ENCODE results near the gene TACC2.
A peak's percentile ranks its signal among the peaks of the same experiment; 100 is the strongest.
"Not testable (repeated sequence)": the region's sequence is repeated elsewhere in the genome, so short reads cannot be mapped to it uniquely, and the experiment has no call there.

TACC2 gene

DNA sequence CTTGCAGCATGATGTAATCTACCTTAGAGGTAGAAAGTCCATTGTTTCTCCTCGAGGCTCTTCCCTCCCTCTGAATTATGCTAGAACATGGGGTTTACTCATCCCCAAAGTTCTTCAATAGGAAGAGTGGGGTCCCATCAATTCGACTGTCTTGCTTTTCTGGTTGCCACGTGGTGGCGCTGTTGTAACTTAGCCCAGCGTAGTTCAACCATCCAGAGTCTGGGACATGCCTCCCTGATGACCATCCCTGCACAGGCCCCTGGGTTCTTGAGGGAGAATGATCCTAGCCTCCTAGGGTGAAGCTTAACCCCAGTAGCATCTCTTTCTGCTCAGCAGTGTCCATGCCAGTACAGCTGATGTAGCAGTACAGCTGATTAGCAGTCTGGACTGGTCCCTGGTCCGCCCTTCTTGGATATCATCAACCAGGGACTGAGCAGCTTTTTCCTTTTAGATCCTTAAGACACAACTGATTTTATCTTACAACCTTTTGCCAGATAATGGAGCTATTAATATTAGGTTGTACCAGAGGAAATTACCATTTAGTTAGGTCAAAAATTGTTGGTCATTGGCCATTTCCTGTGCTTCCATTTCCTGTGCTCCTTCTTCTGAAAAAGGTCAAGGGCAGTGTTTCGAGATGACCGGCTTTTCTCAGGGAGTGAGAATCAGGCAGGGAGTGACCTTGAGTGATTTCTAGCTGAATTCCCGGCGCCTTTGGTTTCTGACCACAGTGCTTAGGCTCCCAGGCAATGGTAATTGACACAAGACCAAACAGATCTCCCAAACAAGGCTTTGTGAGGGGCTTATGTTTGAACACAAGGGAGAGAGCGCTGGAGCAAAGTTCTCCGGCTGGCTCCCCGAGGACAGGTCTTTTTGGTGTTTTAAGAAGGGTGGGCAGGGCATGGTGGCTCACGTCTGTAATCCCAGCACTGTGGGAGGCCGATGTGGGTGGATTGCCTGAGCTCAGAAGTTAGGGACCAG lies 65.4 kb downstream of the TACC2 start:
- H3K9ac ChIP-seq (ENCODE audit: low read length) = no peak overlapping the region

DNA sequence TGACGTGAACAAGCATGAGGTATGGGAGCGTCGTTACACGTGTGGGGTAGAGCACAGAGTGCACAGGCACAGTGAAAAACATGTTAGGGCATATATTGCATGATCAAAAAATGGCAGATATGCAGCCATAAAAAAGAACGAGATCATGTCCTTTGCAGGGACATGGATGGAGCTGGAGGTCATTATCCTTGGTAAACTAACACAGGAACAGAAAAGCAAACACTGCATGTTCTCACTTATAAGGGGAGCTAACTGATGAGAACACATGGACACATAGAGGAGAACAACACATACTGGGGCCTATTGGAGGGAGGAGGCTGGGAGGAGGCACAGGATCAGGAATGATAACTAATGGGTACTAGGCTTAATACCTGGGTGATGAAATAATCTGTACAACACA lies 66.3 kb downstream of the TACC2 start:
- no peaks in the 10 kb centered on the region for H3K9me3 ChIP-seq (ENCODE audit: low read length)
- H3K4me3 ChIP-seq (ENCODE audit: low read depth in 1 of 2, low read length in 2 of 2) = no peak overlapping the region
- H3K27ac ChIP-seq (ENCODE audit: low read depth, low read length) = no peak overlapping the region
- no peaks in the 10 kb centered on the region for H3K36me3 ChIP-seq (ENCODE audit: insufficient read depth, low read length)
- no peak overlapping the region for H3K9ac ChIP-seq (ENCODE audit: low read length)
- H3K27me3 ChIP-seq (ENCODE audit: control insufficient read depth in 1 of 2, insufficient read depth in 2 of 2, low read length in 2 of 2) = no peaks in the 10 kb centered on the region
- peaks cover 11% of the 10 kb centered on the region for H3K4me1 ChIP-seq (ENCODE audit: insufficient read depth, low read length)

More for the DNA sequence above, 65.4 kb downstream of the TACC2 start:
- no peaks in the 10 kb centered on the region for H3K9me3 ChIP-seq (ENCODE audit: low read length)
- H3K4me3 ChIP-seq (ENCODE audit: low read depth in 1 of 2, low read length in 2 of 2) = no peak overlapping the region
- peaks cover 11% of the 10 kb centered on the region for H3K4me1 ChIP-seq (ENCODE audit: insufficient read depth, low read length)
- no peak overlapping the region for H3K27ac ChIP-seq (ENCODE audit: low read depth, low read length)
- no peaks in the 10 kb centered on the region for H3K27me3 ChIP-seq (ENCODE audit: control insufficient read depth in 1 of 2, insufficient read depth in 2 of 2, low read length in 2 of 2)
- no peaks in the 10 kb centered on the region for H3K36me3 ChIP-seq (ENCODE audit: insufficient read depth, low read length)

DNA sequence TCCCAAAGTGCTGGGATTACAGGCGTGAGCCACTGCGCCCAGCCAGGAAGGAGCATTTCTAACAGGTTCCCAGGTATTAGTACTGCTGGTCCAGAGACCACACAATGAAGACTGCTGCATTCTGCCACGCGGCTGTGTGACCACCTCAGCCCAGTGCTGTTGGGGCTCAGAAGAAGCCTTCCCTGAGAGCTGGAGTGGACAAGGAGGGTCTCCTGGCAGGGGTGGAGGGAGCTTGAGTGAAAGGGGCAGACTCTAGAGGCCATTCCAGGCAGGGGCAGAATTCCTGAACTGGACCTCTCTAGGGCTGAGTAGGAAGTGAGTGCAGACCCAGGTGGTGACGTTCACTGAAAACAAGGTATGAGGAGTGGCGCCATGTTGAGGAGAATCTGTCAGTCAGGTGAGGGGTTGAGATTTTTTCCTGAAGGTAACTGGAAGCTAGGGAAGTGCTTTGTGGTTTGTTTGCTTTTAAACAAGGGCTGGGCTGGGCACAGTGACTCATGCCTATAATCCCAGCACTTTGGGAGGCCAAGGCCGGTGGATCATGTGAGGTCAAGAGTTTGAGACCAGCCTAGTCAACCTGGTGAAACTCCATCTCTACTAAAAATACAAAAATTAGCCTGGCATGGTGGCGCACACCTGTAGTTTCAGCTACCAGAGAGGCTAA lies 67.6 kb downstream of the TACC2 start:
- no peak overlapping the region for H3K4me3 ChIP-seq (ENCODE audit: low read depth in 1 of 2, low read length in 2 of 2)
- no peaks in the 10 kb centered on the region for H3K27me3 ChIP-seq (ENCODE audit: control insufficient read depth in 1 of 2, insufficient read depth in 2 of 2, low read length in 2 of 2)
- H3K4me1 ChIP-seq (ENCODE audit: insufficient read depth, low read length) = peaks cover 8% of the 10 kb centered on the region
- H3K9ac ChIP-seq (ENCODE audit: low read length) = no peak overlapping the region
- no peak overlapping the region for H3K27ac ChIP-seq (ENCODE audit: low read depth, low read length)
- no peaks in the 10 kb centered on the region for H3K36me3 ChIP-seq (ENCODE audit: insufficient read depth, low read length)
- H3K9me3 ChIP-seq (ENCODE audit: low read length) = no peaks in the 10 kb centered on the region

DNA sequence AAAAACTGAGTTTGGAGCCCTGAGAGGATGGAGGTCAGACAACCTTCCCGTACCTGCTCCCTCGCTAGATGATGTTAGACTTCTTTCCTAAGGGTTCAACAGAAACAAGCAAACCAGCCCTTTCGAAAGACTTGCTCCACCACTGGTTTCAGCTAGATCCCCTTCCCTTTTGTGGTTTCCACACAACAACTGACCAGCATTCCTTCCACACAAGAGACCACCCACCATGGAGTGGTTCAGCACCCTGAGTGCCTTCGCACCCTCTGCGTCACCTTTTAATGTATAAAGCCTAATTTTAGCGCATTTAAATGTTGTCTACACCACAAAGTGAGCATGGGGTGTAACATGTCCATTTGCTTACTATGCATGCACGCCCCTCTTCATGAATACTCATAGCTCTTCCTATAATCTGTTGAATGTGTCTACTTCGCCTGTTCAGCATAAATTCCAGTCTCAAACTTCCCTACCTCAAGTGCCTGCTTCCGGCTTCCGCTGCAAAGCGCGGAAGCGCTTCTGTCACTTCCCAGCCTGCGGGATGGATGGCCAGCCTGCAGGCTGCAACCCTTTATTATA lies 69.0 kb downstream of the TACC2 start:
- Histone ChIP-seq H3K9ac (ENCODE audit: low read length) (no peak overlapping the region), H3K9me3 (ENCODE audit: low read length) (no peaks in the 10 kb centered on the region), H3K36me3 (ENCODE audit: insufficient read depth, low read length) (no peaks in the 10 kb centered on the region), H3K4me1 (ENCODE audit: insufficient read depth, low read length) (peaks cover 15% of the 10 kb centered on the region), H3K27ac (ENCODE audit: low read depth, low read length) (no peak overlapping the region), H3K27me3 (ENCODE audit: control insufficient read depth in 1 of 2, insufficient read depth in 2 of 2, low read length in 2 of 2) (no peaks in the 10 kb centered on the region), H3K4me3 (ENCODE audit: low read depth in 1 of 2, low read length in 2 of 2) (no peak overlapping the region)

DNA sequence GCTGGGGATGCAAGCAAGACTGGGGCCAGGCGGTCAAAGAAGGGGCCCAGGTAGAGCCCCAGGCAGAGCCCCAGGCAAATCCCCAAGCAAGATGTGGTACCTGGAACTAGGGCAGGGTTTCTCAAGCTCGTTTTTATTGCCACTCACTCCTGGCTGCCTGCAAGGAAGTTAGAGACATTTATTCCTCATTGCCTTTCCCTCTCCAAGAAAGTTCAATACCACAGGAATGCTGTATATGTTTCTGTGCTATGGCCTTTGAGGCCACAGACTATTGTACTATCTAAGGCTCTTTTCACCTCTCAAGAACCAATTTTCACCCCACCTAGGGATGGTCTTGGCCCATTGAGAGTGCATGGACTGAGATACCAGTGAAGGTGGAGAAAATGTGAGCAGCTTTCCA lies 71.3 kb downstream of the TACC2 start:
- Histone ChIP-seq H3K36me3 (ENCODE audit: insufficient read depth, low read length) (no peaks in the 10 kb centered on the region), H3K27me3 (ENCODE audit: control insufficient read depth in 1 of 2, insufficient read depth in 2 of 2, low read length in 2 of 2) (no peaks in the 10 kb centered on the region), H3K9me3 (ENCODE audit: low read length) (no peaks in the 10 kb centered on the region), H3K4me3 (ENCODE audit: low read depth in 1 of 2, low read length in 2 of 2) (no peak overlapping the region), H3K27ac (ENCODE audit: low read depth, low read length) (no peak overlapping the region), H3K9ac (ENCODE audit: low read length) (no peak overlapping the region), H3K4me1 (ENCODE audit: insufficient read depth, low read length) (peaks cover 8% of the 10 kb centered on the region)

DNA sequence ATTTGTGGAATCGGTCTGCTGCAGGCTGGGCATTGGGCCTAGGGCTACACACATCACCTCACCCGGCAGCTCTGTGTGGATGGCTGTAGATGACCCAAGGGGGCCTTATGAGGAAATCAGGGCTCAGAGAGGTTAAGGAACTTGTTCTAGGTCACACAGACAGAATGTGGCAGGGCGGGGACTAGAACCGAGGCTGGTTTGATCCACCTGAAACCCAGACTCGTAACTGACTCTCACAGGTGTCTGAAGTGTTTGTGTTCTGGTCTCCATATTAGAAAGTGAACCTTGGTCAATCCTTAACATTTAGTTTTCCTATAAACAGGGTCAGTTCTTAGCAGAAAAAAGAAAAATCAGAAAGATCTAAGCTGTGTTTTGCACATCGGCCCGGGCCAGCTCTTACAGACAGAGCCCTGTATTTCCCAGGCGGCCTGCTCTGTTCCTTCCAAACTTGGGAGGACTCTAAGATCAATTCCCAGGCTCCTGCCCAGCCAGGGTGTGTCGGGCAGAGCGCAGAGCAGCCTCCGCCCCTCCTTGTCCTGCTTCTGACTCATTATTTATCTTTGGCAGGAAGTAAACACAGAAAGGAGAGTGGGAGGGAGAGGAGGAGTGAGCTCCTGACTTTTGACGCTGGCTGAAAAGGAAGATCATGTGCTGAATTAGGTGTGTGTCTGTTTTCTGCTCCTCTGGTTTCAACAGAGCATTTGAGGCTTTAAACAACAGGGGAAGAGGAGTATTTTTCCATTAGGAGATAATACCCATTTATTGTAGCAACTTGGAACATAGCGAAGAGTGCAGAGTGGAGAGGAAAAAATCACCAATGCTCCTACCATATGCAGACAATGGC lies 74.1 kb downstream of the TACC2 start:
- H3K27ac ChIP-seq (ENCODE audit: low read depth, low read length) = peak overlapping the region; percentile 74
- peaks cover 8% of the 10 kb centered on the region for H3K4me1 ChIP-seq (ENCODE audit: insufficient read depth, low read length)
- H3K27me3 ChIP-seq (ENCODE audit: control insufficient read depth in 1 of 2, insufficient read depth in 2 of 2, low read length in 2 of 2) = no peaks in the 10 kb centered on the region
- peak overlapping the region; percentile 30 for H3K9ac ChIP-seq (ENCODE audit: low read length)
- H3K36me3 ChIP-seq (ENCODE audit: insufficient read depth, low read length) = no peaks in the 10 kb centered on the region
- H3K4me3 ChIP-seq (ENCODE audit: low read depth in 1 of 2, low read length in 2 of 2) = no peak overlapping the region
- H3K9me3 ChIP-seq (ENCODE audit: low read length) = no peaks in the 10 kb centered on the region

DNA sequence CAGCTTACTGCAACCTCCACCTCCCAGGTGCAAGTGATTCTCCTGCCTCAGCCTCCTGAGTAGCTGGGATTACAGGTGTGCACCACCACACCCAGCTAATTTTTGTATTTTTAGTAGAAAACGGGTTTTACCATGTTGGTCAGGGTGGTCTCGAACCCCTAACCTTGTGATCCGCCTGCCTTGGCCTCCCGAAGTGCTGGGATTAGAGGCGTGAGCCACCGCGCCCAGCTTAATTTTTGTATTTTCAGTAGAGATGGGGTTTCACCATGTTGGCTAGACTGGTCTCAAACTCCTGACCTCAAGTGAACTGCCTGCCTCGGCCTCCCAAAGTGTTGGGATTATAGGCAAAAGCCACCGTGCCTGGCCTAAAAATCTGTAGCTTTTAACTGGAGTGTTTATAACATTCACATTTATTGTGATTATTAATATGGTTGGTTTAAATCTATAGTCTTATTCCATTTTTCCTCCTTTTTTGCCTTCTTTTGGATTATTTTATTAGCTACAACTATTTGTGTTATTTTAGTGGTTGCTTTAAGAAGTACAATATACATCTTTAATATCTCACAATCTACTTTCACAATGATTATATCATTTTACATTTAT lies 77.5 kb downstream of the TACC2 start:
- H3K9ac ChIP-seq (ENCODE audit: low read length); H3K36me3 ChIP-seq (ENCODE audit: insufficient read depth, low read length); H3K27me3 ChIP-seq (ENCODE audit: control insufficient read depth in 1 of 2, insufficient read depth in 2 of 2, low read length in 2 of 2); H3K27ac ChIP-seq (ENCODE audit: low read depth, low read length); H3K4me3 ChIP-seq (ENCODE audit: low read depth in 1 of 2, low read length in 2 of 2); H3K9me3 ChIP-seq (ENCODE audit: low read length): not testable (repeated sequence)
- peaks cover 21% of the 10 kb centered on the region for H3K4me1 ChIP-seq (ENCODE audit: insufficient read depth, low read length)

DNA sequence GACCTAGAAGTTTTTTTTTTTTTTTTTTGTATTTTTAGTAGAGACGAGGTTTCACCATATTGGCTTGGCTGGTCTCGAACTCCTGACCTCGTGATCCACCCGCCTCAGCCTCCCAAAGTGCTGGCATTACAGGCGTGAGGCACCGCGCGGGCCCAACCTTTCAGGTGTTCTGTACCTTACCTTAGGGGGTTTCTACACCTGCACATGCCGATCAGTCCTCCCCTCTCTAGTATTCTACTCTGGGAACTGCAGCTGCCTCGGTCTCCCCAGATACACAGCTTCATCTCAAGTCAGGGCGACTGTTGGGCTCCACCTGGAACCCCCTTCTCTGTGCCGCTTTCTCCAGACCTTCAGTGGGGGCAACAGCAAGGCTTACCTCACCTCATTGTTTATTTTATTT lies 79.9 kb downstream of the TACC2 start:
- no peaks in the 10 kb centered on the region for H3K9me3 ChIP-seq (ENCODE audit: low read length)
- no peak overlapping the region for H3K4me3 ChIP-seq (ENCODE audit: low read depth in 1 of 2, low read length in 2 of 2)
- no peak overlapping the region for H3K9ac ChIP-seq (ENCODE audit: low read length)
- H3K27me3 ChIP-seq (ENCODE audit: control insufficient read depth in 1 of 2, insufficient read depth in 2 of 2, low read length in 2 of 2) = no peaks in the 10 kb centered on the region
- H3K4me1 ChIP-seq (ENCODE audit: insufficient read depth, low read length) = peaks cover 13% of the 10 kb centered on the region
- H3K36me3 ChIP-seq (ENCODE audit: insufficient read depth, low read length) = no peaks in the 10 kb centered on the region
- no peak overlapping the region for H3K27ac ChIP-seq (ENCODE audit: low read depth, low read length)

DNA sequence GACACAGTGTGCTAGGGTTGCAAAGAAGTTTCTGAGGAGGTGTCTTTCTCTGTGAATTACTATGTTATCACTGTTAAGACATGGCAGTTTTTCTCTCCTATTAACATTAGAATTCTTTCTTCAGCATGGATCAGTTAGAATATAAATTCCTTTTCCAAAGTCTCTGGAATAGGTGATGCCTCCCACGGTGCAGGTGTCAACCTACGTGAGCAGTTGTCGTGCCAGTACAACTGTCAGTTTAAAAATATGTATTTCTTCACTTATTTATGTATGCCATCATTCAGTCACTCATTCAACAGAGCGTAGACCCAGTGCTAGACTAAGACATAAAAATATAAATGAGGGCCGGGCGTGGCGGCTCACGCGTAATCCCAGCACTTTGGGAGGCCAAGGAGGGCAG lies 83.5 kb downstream of the TACC2 start:
- Histone ChIP-seq H3K36me3 (ENCODE audit: insufficient read depth, low read length) (no peaks in the 10 kb centered on the region), H3K27ac (ENCODE audit: low read depth, low read length) (no peak overlapping the region), H3K9me3 (ENCODE audit: low read length) (no peaks in the 10 kb centered on the region), H3K4me3 (ENCODE audit: low read depth in 1 of 2, low read length in 2 of 2) (no peak overlapping the region), H3K9ac (ENCODE audit: low read length) (no peak overlapping the region), H3K4me1 (ENCODE audit: insufficient read depth, low read length) (peaks cover 13% of the 10 kb centered on the region), H3K27me3 (ENCODE audit: control insufficient read depth in 1 of 2, insufficient read depth in 2 of 2, low read length in 2 of 2) (no peaks in the 10 kb centered on the region)

DNA sequence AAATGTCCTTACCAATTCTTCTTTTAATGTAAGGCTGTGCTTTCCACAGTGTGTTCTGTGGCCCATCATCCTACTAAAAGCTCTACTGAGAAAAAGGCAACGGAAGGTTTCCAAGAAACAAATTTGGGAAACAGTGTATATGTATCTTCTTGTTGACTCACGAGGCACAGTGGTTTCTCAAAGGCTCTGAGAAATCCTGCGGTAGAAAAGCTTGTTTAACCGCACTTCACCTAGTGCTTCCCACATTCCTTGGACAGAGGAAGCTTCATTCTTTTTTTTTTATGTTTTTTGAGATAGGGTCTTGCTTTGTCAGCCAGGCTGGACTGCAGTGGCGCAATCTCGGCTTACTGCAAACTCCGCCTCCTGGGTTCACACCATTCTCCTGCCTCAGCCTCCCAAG lies 84.5 kb downstream of the TACC2 start:
- no peaks in the 10 kb centered on the region for H3K27me3 ChIP-seq (ENCODE audit: control insufficient read depth in 1 of 2, insufficient read depth in 2 of 2, low read length in 2 of 2)
- H3K9me3 ChIP-seq (ENCODE audit: low read length) = no peaks in the 10 kb centered on the region
- H3K9ac ChIP-seq (ENCODE audit: low read length) = no peak overlapping the region
- H3K4me3 ChIP-seq (ENCODE audit: low read depth in 1 of 2, low read length in 2 of 2) = no peak overlapping the region
- peaks cover 14% of the 10 kb centered on the region for H3K4me1 ChIP-seq (ENCODE audit: insufficient read depth, low read length)
- H3K36me3 ChIP-seq (ENCODE audit: insufficient read depth, low read length) = no peaks in the 10 kb centered on the region
- H3K27ac ChIP-seq (ENCODE audit: low read depth, low read length) = no peak overlapping the region
